Liver (tissue), 9 donors: Measurements from ENCODE around the gene SLC16A2. TPM values are rescaled to one million over a fixed set of nuclear protein-coding genes. Genes with fewer than 3 reads are reported as not detected.

ENCODE experiments used
- DNase-seq: peaks from one replicate; pipeline ENCODE4 v3.0.0-alpha.2; 2017; ENCODE audit warnings: low spot score
- H3K27ac ChIP-seq, 2 donors: one replicate each; pipeline ENCODE4 v1.7.0; 2013; ENCODE audit warnings: inconsistent platforms in 2 of 2, low read length in 2 of 2, control low read depth in 1 of 2, low read depth in 1 of 2, mild to moderate bottlenecking in 1 of 2
- H3K27me3 ChIP-seq, 4 donors: one replicate each; pipeline versions ENCODE4 v1.6.1 to v1.7.0; 2013; ENCODE audit warnings: low read length in 3 of 4, inconsistent platforms in 1 of 4, mild to moderate bottlenecking in 1 of 4, moderate library complexity in 1 of 4; ENCODE audit not compliant: control insufficient read depth in 4 of 4, insufficient read depth in 4 of 4
- H3K36me3 ChIP-seq, 4 donors: one replicate each; pipeline versions ENCODE4 v1.6.1 to v1.7.0; 2013; ENCODE audit warnings: low read length in 3 of 4, mild to moderate bottlenecking in 3 of 4, low read depth in 1 of 4, moderate library complexity in 1 of 4; ENCODE audit not compliant: control insufficient read depth in 4 of 4, insufficient read depth in 3 of 4
- H3K4me1 ChIP-seq, 4 donors: one replicate each; pipeline versions ENCODE4 v1.6.1 to v1.7.0; 2013; ENCODE audit warnings: low read length in 3 of 4, mild to moderate bottlenecking in 3 of 4, moderate library complexity in 1 of 4; ENCODE audit not compliant: control insufficient read depth in 4 of 4, insufficient read depth in 4 of 4
- H3K4me3 ChIP-seq, 3 donors: one replicate each; pipeline versions ENCODE4 v1.6.1 to v1.7.0; 2013; ENCODE audit warnings: low read length in 3 of 3, control low read depth in 1 of 3, low read depth in 1 of 3, mild to moderate bottlenecking in 1 of 3
- H3K9ac ChIP-seq, 2 donors: one replicate each; pipeline ENCODE4 v1.7.0; 2013; ENCODE audit warnings: low read length in 2 of 2, mild to moderate bottlenecking in 2 of 2, moderate library complexity in 2 of 2, control low read depth in 1 of 2, low read depth in 1 of 2
- H3K9me3 ChIP-seq, 4 donors: one replicate each; pipeline versions ENCODE4 v1.6.1 to v1.7.0; 2013; ENCODE audit warnings: low read length in 3 of 4; ENCODE audit not compliant: control insufficient read depth in 4 of 4
- EGR1 ChIP-seq, 2 donors: IDR thresholded peaks; 2 replicates each; pipeline ENCODE4 v1.6.1; 2016 to 2018; ENCODE audit warnings: antibody characterized with exemption in 2 of 2, low read depth in 2 of 2
- FOXA1 ChIP-seq: IDR thresholded peaks from 2 replicates; pipeline ENCODE4 v1.6.1; 2016; ENCODE audit warnings: antibody characterized with exemption
- FOXA2 ChIP-seq: IDR thresholded peaks from 2 replicates; pipeline ENCODE4 v1.6.1; 2016; ENCODE audit warnings: antibody characterized with exemption
- GABPA ChIP-seq, 2 donors: IDR thresholded peaks in 1 of 2; conservative IDR thresholded peaks in 1 of 2; 2 replicates each; pipeline ENCODE4 v1.6.1; 2016; ENCODE audit warnings: antibody characterized with exemption in 2 of 2, mild to moderate bottlenecking in 1 of 2, moderate library complexity in 1 of 2
- HNF4A ChIP-seq, 2 donors: conservative IDR thresholded peaks; 2 replicates each; pipeline ENCODE4 v1.6.1; 2016; ENCODE audit warnings: antibody characterized with exemption in 2 of 2, mild to moderate bottlenecking in 2 of 2
- HNF4G ChIP-seq: IDR thresholded peaks from 2 replicates; pipeline ENCODE4 v1.6.1; 2016; ENCODE audit warnings: antibody characterized with exemption
- JUND ChIP-seq, 2 donors: IDR thresholded peaks; 2 replicates each; pipeline ENCODE4 v1.6.1; 2016; ENCODE audit warnings: antibody characterized with exemption in 2 of 2
- NR2F2 ChIP-seq: IDR thresholded peaks from 2 replicates; pipeline ENCODE4 v1.6.1; 2016; ENCODE audit warnings: antibody characterized with exemption
- RXRA ChIP-seq, 2 donors: IDR thresholded peaks; 2 replicates each; pipeline ENCODE4 v1.6.1; 2017 to 2018; ENCODE audit warnings: antibody characterized with exemption in 2 of 2, mild to moderate bottlenecking in 1 of 2
- SP1 ChIP-seq: IDR thresholded peaks from 2 replicates; pipeline ENCODE4 v1.6.1; 2018; ENCODE audit warnings: antibody characterized with exemption, mild to moderate bottlenecking
- TAF1 ChIP-seq: conservative IDR thresholded peaks from 2 replicates; pipeline ENCODE4 v1.6.1; 2016; ENCODE audit warnings: antibody characterized with exemption, mild to moderate bottlenecking
- YY1 ChIP-seq: IDR thresholded peaks from 2 replicates; pipeline ENCODE4 v1.6.1; 2016; ENCODE audit warnings: antibody characterized with exemption, mild to moderate bottlenecking
- WGBS: extraction: QIAGEN DNeasy Blood & Tissue Kit; methylation state at CpG from one replicate; pipeline ENCODE4 v1.1.7; 2013; 5-methylcytosine and 5-hydroxymethylcytosine counted together
- polyA plus RNA-seq, 2 donors: library from polyadenylated mRNA; stranded (reverse) in 1 of 2; unstranded in 1 of 2; fragments of 200-250 nt in 1 of 2; fragments of >200 nt in 1 of 2; fragmentation: Nextera tagmentation in 1 of 2; extraction: Ambion mirVana in 1 of 2; gene quantifications; one replicate each; pipeline versions ENCODE4 v1.2.1 to v1.2.3, GENCODE V29; 2013 to 2015
- total RNA-seq, 2 donors: library from RNA; depleted of rRNA; stranded (reverse); fragments of >200 nt; gene quantifications; one replicate each; pipeline ENCODE4 v1.2.3, GENCODE V29; 2014
- TF ChIP-seq, protein P1 (sequence below): IDR thresholded peaks from 2 replicates; pipeline ENCODE4 v1.6.1; 2016; ENCODE audit warnings: antibody characterized with exemption
- TF ChIP-seq, protein P2 (sequence below): IDR thresholded peaks from 2 replicates; pipeline ENCODE4 v1.6.1; 2016; ENCODE audit warnings: antibody characterized with exemption, mild to moderate bottlenecking
- TF ChIP-seq, protein P3 (sequence below): IDR thresholded peaks from 2 replicates; pipeline ENCODE4 v1.6.1; 2016; ENCODE audit warnings: antibody characterized with exemption
- TF ChIP-seq, protein P4 (sequence below): IDR thresholded peaks from 2 replicates; pipeline ENCODE4 v1.6.1; 2016; ENCODE audit warnings: antibody characterized with exemption
- TF ChIP-seq, protein P5 (sequence below): fragments of 150-350 bp; IDR thresholded peaks from 2 replicates; pipeline ENCODE4 v1.5.1; 2017; ENCODE audit warnings: improper control_type of control experiment, low read depth, low read length; ENCODE audit not compliant: missing input control
- donor health status: healthy.
- donor health status: healthy.
- donor health status: healthy.
- donor health status: healthy.
- donor health status: healthy.

Gene SLC16A2
- total RNA-seq (10 to 100 TPM; 10.0 to 24.1 TPM), polyA plus RNA-seq (10 to 100 TPM; 19.7 to 32.7 TPM)

DNA sequence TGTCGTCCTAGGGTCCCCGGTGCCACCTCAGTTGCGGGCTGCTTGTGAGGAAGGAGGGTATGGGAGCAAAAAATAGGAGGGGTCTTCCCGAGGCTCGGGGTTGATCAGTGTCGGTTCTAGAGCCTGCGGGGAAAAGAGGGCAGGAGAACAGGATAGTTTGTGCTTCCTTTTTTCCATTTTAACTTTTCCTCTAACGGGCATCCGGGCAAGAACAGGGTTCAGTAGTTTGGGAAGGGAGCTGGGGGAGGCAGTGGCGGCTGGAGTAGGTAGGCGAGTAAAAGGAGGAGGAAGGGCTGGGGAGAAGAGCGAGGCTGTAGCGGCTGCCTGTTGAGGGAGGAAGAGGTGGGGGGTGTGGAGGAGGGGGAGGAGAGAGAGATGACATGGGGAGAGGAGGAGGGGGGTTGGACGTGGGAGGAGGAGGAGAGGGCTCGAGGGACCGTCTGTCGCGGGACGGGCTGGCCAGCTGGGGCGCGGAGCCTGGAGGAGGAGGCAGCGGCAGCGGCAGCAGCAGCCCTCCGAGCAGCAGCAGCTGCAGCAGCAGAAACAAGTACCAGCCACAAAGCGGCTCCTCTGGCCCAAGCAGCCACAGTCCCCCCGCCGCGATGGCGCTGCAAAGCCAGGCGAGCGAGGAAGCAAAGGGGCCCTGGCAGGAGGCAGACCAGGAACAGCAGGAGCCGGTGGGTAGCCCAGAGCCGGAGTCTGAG, at the start of gene SLC16A2:
SLC16A2 (plus strand) TSS at position 458 of the 704 bp plus-strand sequence; CDS start at position 603, 145 bp downstream.
- no peak for TF ChIP-seq HNF4A (conservative IDR thresholded peaks at IDR 0.05)
- no peak for TF ChIP-seq FOXA2
- TF ChIP-seq TAF1: peak; percentile 20

DNA sequence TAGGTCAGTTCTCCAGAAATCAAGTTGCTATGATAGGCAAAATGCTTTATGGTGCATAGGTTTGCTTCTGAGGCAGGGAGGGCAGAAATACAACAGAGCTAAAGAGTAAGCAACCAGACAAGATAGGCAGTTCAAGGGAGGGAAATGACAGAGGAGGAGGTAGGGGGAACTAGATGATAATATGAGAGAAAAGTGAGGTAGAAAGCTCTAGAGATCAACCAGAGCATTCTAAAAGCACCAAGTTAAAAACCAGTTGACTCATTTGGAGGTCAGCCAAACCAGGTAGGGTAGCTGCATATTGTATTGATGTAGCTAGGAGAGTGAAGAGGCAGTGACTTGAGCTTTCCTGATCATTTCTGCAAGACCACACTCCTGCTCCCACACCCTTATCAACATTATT, 49.0 kb upstream of the SLC16A2 start:
- no peak for DNase-seq
- Histone ChIP-seq H3K9me3 (no peaks in the 10 kb centered on the region), H3K4me1 (no peaks in the 10 kb centered on the region), H3K27me3 (no peaks in the 10 kb centered on the region), H3K9ac (no peak overlapping the region), H3K36me3 (no peaks in the 10 kb centered on the region), H3K4me3 (no peak overlapping the region), H3K27ac (no peak overlapping the region)
- TF ChIP-seq FOXA1: no peak
- no peak for TF ChIP-seq FOXA2
- TF ChIP-seq RXRA (IDR thresholded peaks at IDR 0.05): no peak
- TF ChIP-seq JUND (IDR thresholded peaks at IDR 0.05): no peak
- TF ChIP-seq EGR1 (IDR thresholded peaks at IDR 0.05; ENCODE audit: low read depth in 2 of 2): no peak
- TF ChIP-seq TAF1: no peak
- TF ChIP-seq, protein P1, sequence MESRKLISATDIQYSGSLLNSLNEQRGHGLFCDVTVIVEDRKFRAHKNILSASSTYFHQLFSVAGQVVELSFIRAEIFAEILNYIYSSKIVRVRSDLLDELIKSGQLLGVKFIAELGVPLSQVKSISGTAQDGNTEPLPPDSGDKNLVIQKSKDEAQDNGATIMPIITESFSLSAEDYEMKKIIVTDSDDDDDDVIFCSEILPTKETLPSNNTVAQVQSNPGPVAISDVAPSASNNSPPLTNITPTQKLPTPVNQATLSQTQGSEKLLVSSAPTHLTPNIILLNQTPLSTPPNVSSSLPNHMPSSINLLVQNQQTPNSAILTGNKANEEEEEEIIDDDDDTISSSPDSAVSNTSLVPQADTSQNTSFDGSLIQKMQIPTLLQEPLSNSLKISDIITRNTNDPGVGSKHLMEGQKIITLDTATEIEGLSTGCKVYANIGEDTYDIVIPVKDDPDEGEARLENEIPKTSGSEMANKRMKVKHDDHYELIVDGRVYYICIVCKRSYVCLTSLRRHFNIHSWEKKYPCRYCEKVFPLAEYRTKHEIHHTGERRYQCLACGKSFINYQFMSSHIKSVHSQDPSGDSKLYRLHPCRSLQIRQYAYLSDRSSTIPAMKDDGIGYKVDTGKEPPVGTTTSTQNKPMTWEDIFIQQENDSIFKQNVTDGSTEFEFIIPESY: no peak
- TF ChIP-seq HNF4G: no peak
- TF ChIP-seq SP1: no peak
- TF ChIP-seq GABPA (IDR thresholded peaks at IDR 0.05 in 1 of 2, conservative IDR thresholded peaks at IDR 0.05 in 1 of 2): no peak
- TF ChIP-seq, protein P2, sequence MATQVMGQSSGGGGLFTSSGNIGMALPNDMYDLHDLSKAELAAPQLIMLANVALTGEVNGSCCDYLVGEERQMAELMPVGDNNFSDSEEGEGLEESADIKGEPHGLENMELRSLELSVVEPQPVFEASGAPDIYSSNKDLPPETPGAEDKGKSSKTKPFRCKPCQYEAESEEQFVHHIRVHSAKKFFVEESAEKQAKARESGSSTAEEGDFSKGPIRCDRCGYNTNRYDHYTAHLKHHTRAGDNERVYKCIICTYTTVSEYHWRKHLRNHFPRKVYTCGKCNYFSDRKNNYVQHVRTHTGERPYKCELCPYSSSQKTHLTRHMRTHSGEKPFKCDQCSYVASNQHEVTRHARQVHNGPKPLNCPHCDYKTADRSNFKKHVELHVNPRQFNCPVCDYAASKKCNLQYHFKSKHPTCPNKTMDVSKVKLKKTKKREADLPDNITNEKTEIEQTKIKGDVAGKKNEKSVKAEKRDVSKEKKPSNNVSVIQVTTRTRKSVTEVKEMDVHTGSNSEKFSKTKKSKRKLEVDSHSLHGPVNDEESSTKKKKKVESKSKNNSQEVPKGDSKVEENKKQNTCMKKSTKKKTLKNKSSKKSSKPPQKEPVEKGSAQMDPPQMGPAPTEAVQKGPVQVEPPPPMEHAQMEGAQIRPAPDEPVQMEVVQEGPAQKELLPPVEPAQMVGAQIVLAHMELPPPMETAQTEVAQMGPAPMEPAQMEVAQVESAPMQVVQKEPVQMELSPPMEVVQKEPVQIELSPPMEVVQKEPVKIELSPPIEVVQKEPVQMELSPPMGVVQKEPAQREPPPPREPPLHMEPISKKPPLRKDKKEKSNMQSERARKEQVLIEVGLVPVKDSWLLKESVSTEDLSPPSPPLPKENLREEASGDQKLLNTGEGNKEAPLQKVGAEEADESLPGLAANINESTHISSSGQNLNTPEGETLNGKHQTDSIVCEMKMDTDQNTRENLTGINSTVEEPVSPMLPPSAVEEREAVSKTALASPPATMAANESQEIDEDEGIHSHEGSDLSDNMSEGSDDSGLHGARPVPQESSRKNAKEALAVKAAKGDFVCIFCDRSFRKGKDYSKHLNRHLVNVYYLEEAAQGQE: no peak

More for the DNA sequence above, at the start of gene SLC16A2:
- Histone ChIP-seq H3K4me1 (peaks cover 0 to 39% (median 21%) of the 10 kb centered on the region in 4 donors), H3K27me3 (no peaks in the 10 kb centered on the region), H3K4me3 (peak within 1 kb of the TSS; percentile 50 to 75 (median 74)), H3K9ac (peak within 1 kb of the TSS; percentile 43 to 47), H3K36me3 (no peaks in the 10 kb centered on the region), H3K27ac (peak within 1 kb of the TSS; percentile 88 to 93), H3K9me3 (no peaks in the 10 kb centered on the region)
- WGBS: 1% methylated on average over 33 of the region's 33 CpGs
- DNase-seq: peak; percentile 39

DNA sequence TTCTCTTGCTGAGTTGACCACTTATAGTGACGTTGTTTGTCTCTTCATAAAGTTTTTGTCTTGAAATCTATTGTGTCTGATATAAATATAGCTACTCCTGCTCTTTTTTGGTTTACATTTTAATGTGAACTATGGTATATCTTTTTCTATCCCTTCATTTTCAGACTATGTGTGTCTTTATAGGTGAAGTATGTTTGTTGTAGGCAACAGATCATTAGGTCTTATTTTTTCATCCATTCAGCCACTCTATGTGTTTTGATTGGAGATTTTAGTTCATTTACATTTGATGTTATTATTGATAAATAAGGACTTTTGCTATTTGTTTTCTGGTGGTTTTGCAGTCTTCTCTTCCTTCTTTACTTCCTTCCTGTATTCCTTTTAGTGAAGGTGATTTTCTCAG, 44.0 kb upstream of the SLC16A2 start:
- TF ChIP-seq GABPA (IDR thresholded peaks at IDR 0.05 in 1 of 2, conservative IDR thresholded peaks at IDR 0.05 in 1 of 2) (no peak), FOXA2 (no peak), YY1 (no peak), HNF4A (conservative IDR thresholded peaks at IDR 0.05) (no peak), EGR1 (IDR thresholded peaks at IDR 0.05; ENCODE audit: low read depth in 2 of 2) (no peak), NR2F2 (no peak), FOXA1 (no peak), SP1 (no peak), HNF4G (no peak), TAF1 (no peak)
- TF ChIP-seq, protein P1: no peak
- TF ChIP-seq, protein P3, sequence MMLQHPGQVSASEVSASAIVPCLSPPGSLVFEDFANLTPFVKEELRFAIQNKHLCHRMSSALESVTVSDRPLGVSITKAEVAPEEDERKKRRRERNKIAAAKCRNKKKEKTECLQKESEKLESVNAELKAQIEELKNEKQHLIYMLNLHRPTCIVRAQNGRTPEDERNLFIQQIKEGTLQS: no peak
- TF ChIP-seq, protein P4, sequence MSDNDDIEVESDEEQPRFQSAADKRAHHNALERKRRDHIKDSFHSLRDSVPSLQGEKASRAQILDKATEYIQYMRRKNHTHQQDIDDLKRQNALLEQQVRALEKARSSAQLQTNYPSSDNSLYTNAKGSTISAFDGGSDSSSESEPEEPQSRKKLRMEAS: no peak
- TF ChIP-seq, protein P5, sequence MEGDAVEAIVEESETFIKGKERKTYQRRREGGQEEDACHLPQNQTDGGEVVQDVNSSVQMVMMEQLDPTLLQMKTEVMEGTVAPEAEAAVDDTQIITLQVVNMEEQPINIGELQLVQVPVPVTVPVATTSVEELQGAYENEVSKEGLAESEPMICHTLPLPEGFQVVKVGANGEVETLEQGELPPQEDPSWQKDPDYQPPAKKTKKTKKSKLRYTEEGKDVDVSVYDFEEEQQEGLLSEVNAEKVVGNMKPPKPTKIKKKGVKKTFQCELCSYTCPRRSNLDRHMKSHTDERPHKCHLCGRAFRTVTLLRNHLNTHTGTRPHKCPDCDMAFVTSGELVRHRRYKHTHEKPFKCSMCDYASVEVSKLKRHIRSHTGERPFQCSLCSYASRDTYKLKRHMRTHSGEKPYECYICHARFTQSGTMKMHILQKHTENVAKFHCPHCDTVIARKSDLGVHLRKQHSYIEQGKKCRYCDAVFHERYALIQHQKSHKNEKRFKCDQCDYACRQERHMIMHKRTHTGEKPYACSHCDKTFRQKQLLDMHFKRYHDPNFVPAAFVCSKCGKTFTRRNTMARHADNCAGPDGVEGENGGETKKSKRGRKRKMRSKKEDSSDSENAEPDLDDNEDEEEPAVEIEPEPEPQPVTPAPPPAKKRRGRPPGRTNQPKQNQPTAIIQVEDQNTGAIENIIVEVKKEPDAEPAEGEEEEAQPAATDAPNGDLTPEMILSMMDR: no peak
- 66% methylated on average over 1 of the region's 1 CpG for WGBS
- Histone ChIP-seq H3K27ac (no peak overlapping the region), H3K4me3 (no peak overlapping the region), H3K36me3 (no peaks in the 10 kb centered on the region), H3K27me3 (no peaks in the 10 kb centered on the region), H3K9ac (no peak overlapping the region), H3K9me3 (no peaks in the 10 kb centered on the region), H3K4me1 (no peaks in the 10 kb centered on the region)
- DNase-seq: no peak
